TTC549 (cell line): Measurements from ENCODE around the gene CDKN1B.

ENCODE experiments used
- FAIRE-seq: peaks from 2 replicates; lab custom pipeline; 2012; peaks lifted over from hg19 to GRCh38; lab: Jason Lieb, UNC

The CDKN1B gene

GRCh38 chr12:12701457-12701856 lies 15.7 kb upstream of the CDKN1B start:
- FAIRE-seq: no peak

DNA sequence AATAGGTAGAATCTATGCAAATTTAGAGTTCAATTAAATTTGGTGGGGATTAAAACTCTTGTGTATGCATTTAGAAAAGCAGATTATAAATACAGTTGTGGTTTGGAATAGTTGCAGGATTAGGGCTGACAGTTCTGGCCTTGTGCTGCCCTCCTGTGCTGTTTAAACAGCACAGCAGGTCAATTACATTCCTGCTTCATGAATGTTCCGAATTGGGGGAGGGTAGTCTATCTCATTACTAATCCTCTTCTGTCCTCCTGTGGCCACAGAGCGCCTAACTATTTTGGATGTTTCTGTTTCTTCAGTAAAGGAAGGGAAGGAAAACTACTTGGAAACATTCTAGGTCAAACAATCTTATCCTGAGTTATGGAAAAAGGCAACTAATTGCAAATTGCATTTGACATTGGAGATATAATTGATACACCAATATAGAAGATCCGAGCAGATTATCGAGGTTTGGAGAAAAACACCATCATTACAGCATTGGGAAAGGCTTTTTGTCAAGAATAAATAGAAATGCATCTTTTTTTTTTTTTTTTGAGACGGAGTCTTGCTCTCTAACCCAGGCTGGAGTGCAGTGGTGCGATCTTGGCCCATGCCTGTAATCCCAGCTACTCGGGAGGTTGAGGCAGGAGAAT lies 12.5 kb upstream of the CDKN1B start:
- FAIRE-seq: peak; percentile 32

DNA sequence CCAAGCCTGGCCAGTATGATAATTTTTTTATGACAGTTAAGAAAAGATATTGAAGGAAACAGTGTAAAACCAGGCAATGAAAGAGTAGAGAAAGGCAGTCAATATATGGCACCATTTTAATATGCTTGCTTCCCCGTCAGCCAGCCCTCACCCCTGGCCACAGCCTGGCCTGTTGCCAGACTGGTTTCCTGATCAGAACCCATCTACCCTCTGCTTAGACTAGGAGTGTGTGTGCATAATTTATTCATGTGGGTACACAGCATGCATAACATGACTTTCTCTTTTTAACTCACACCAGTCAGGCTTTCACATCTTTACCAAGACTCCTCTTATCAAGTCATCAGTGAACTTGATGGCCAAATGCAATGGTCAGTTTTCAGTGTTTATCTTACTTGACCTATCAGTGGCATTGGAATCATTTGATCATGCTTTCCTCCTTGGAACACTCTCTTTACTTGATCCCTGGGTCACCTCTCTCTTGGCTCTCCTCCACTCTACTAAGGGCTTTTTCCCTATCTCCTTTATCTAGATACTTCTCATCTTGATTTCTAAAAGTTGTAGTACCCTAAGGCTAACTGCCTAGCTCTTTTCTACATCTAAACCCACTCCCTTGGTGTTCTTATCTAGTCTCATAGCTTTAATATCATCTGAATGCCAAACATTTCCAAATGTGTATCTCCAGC lies 11.2 kb upstream of the CDKN1B start:
- FAIRE-seq: no peak

GRCh38 chr12:12713932-12714275 lies 3.3 kb upstream of the CDKN1B start:
- FAIRE-seq: no peak

DNA sequence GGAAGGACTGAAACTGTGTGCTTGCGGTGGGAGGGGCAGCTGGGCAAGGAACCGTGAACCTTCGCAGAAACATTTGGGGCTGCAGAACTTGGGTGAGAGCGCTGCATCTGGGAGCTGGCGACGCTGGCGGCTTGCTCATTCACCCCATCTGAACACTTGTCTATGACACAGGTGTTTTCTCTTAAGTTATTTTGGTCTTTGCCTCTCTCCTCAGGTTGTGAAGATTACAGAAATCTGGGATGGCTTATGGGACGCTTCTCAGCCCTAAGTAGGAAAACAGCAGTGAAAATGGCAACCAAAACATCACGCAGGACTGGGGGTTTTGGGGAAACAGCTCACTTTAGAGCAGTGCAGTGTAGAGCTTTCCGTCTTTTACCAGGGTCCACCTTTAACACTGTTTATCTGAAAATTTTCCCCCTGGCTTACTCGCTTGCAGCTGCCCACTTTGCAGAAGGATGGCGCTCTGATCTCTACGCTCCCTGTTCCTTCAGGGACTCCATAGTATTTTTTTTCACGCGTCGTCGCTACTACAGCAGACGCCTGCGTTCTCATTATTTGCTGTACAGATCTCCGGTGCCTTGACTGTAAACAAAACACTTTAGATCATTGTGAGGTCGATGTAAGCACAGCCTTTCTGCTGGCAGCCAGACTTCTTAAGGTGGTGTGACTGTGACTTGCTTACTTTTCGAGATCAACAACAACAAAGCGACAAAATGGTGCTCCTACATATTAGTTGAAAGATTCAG lies 2.7 kb upstream of the CDKN1B start:
- no peak for FAIRE-seq

- FAIRE-seq: no peak
Observed at GRCh38 chr12:12715128-12715458, 2.1 kb upstream of the CDKN1B start.

DNA sequence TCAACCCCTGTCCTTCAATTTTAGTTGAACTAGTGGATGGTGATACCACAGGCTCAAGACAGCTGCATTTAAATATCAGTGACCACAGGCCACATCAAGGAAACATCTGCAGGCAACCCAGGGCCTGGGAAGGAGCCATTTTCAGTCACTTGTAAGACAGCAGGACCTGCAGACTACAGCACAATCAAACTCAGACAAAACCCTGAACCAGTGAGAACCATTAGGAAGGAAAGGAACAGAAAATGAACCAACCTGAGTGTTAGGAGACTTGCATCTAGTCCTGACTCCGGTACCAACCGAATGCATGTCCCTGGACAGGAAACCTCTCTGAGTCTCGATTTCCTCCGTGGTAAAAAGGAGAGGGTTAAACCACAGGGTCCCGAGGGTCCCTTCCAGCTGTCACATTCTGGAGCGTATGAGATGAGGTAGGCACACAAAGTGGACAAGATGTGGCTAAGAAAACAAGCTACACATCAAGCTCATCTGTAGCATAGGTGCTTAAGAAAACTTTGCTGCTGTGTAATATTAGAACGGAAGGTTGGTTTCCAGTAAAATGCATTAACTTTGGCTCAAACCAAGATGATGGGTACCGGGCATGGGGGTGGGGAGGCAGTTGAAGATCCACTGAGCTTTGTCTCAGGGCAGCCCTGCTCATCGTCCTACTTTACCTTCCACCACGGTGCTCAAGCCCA lies 1.6 kb upstream of the CDKN1B start:
- no peak for FAIRE-seq

- FAIRE-seq: no peak
Observed at GRCh38 chr12:12716151-12716792, 896 bp upstream of the CDKN1B start.

- no peak for FAIRE-seq
Observed at GRCh38 chr12:12717586-12718380, 615 bp downstream of the CDKN1B start.

DNA sequence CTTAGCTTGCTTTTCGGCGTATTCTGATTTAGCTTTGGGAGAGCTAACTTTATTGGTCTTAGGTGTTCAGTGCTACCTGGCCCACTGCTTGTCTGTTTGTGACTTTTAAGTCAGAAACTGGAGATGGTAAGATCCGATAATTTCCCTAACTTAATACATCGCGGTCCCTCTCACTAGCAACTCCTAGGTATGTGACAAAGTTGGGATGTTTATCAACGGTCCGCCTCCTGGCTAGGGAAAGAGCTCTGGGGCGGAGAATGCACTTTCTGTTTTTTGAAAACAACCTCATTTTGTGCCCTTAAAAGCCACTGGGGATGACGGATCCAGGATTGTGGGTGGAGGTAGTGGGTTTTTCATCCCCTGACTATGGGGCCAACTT lies 1.2 kb downstream of the CDKN1B start:
- no peak for FAIRE-seq

- no peak for FAIRE-seq
Observed at GRCh38 chr12:12718853-12719252, 1.7 kb downstream of the CDKN1B start.

- FAIRE-seq: no peak
Observed at GRCh38 chr12:12719496-12719895, 2.3 kb downstream of the CDKN1B start.

GRCh38 chr12:12720052-12720451 lies 2.9 kb downstream of the CDKN1B start:
- no peak for FAIRE-seq

- no peak for FAIRE-seq
Observed at GRCh38 chr12:12720672-12721161, 3.5 kb downstream of the CDKN1B start.

- no peak for FAIRE-seq
Observed at GRCh38 chr12:12721176-12721751, 4.1 kb downstream of the CDKN1B start.

DNA sequence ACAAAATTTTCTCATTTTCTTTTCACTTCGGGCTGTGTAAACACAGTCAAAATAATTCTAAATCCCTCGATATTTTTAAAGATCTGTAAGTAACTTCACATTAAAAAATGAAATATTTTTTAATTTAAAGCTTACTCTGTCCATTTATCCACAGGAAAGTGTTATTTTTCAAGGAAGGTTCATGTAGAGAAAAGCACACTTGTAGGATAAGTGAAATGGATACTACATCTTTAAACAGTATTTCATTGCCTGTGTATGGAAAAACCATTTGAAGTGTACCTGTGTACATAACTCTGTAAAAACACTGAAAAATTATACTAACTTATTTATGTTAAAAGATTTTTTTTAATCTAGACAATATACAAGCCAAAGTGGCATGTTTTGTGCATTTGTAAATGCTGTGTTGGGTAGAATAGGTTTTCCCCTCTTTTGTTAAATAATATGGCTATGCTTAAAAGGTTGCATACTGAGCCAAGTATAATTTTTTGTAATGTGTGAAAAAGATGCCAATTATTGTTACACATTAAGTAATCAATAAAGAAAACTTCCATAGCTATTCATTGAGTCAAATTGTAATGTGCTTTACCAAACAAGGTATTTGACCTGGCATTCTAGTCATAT lies 4.8 kb downstream of the CDKN1B start:
- FAIRE-seq: no peak

DNA sequence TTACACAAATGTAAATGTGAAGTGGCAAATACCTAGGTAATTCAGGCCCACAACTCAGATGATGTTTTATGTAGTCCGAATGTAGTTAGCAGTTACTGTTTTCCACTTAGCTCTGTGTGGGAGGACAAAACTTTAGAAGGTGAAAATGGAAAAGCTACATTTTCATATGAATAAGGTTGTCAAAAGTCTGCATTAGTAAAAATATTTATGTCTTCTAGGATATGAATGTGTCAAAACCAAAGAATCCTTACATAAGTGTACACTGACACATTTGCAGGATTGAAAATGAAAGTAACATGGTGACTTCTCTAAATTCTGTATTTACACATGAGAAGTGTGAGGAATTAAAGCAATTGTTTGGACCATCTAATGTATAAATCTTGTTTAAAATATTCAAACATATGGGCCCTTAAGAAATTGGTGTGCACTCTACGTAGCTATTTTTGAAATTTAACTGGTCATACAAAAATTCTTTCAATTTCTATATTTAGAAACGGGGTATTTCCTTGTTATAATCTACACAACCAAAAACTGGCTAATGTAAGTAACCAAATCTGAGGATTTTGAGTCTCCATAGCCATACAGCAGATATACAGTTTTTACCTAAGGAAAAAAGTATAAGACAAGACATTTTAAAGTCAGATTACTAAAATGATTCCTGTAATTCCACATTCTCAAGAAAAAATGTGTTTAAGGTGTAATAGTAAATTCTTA lies 5.4 kb downstream of the CDKN1B start:
- no peak for FAIRE-seq

DNA sequence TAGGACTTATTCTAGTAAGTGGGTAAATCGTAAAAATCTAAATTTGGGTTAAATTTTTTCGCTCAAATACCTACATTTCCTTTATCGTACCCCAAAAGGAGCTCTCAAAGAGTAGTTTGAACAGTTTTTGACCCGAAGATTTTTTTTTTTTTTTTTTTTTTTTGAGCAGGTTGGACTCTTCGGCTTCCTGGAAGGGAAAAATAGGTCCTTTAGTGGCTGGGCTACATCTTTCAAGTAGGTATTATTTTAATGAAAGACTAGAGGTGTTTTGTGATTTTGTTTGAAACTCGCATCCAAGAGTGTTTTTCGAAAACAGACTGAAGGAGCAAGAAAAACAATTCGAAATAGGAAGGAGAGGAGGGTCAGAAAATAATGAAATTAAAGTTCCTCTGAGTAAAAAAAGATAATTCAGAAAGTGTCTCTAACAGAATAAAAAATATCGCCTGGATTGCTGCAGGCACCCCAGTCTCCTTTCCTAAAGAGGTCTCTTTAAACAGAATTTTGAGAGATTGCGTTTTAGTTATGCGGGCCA lies 6.0 kb downstream of the CDKN1B start:
- no peak for FAIRE-seq

DNA sequence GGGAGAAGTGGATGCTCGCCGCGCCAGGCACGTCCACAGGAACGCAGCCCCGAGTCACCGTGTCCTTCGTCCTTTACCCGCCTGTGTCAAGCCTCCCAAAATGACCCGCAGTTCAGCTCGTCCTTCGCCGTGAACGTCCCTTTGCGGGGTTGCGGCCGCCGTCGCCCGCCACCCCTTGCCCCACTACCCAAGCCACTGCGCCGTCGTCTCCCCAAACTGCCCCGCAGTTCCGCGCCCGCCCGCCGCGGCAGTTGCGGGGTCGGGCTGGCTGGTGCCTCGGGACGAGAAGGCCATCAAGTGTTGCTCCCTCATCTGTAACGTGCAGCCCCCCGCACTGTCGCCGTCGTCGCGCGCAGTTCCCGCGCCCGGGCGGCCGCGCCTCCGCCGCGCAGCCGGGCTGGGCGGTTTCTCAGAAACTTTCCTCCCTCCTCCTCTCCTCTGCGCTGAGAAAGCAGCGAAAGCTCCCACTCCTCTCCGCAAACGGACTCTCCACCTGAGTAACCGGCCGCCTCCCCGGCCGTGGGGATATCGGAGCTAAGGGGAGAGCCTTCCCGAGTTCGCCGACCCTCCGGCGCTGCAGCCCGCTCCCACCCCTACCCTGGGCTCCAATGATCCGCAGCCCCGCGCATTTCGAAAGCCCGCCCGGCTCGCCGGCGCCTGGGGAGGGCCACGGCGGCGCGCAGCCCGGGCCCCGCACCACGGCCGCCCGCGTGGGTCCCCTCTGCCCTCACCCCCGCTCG lies 6.7 kb downstream of the CDKN1B start:
- FAIRE-seq: no peak
